ENCODE data around the gene EXOC6B.

Gene EXOC6B

GRCh38 chr2:72678024-72678423 lies 147.8 kb downstream of the EXOC6B start:
- peaks cover 66% of the 10 kb centered on the region for H3K4me1 Mint-ChIP-seq
- H3K27me3 Mint-ChIP-seq (ENCODE audit: low read depth): no peaks in the 10 kb centered on the region
- H3K36me3 Mint-ChIP-seq (ENCODE audit: low read depth): no peaks in the 10 kb centered on the region
- H3K9me3 Mint-ChIP-seq: no peaks in the 10 kb centered on the region
- no peak for TF ChIP-seq CTCF (IDR thresholded peaks at IDR 0.05; ENCODE audit: unreplicated experiment in 3 of 3)
- H3K27ac Mint-ChIP-seq: peak overlapping the region; percentile 84 to 96 (median 92)
- peak overlapping the region in 2 of 3 experiments; percentile 14 to 24 for H3K4me3 Mint-ChIP-seq

GRCh38 chr2:72676341-72677025 lies 149.3 kb downstream of the EXOC6B start:
- no peak for TF ChIP-seq CTCF (IDR thresholded peaks at IDR 0.05; ENCODE audit: unreplicated experiment in 3 of 3)
- Mint-ChIP-seq H3K36me3 (ENCODE audit: low read depth) (peaks cover 5% of the 10 kb centered on the region), H3K27ac (peak overlapping the region; percentile 84 to 96 (median 92)), H3K4me3 (no peak overlapping the region), H3K4me1 (peaks cover 51% of the 10 kb centered on the region), H3K9me3 (no peaks in the 10 kb centered on the region), H3K27me3 (ENCODE audit: low read depth) (no peaks in the 10 kb centered on the region)

GRCh38 chr2:72674982-72675915 lies 150.6 kb downstream of the EXOC6B start:
- no peak for TF ChIP-seq CTCF (IDR thresholded peaks at IDR 0.05; ENCODE audit: unreplicated experiment in 3 of 3)
- Mint-ChIP-seq H3K4me3 (no peak overlapping the region), H3K27me3 (ENCODE audit: low read depth) (no peaks in the 10 kb centered on the region), H3K4me1 (peaks cover 40% of the 10 kb centered on the region), H3K9me3 (no peaks in the 10 kb centered on the region), H3K27ac (peak overlapping the region; percentile 84 to 96 (median 92)), H3K36me3 (ENCODE audit: low read depth) (peaks cover 11% of the 10 kb centered on the region)

GRCh38 chr2:72673279-72673678 lies 152.6 kb downstream of the EXOC6B start:
- H3K4me3 Mint-ChIP-seq: no peak overlapping the region
- peaks cover 5% of the 10 kb centered on the region for H3K9me3 Mint-ChIP-seq
- peaks cover 33% of the 10 kb centered on the region for H3K4me1 Mint-ChIP-seq
- no peak for TF ChIP-seq CTCF (IDR thresholded peaks at IDR 0.05; ENCODE audit: unreplicated experiment in 3 of 3)
- H3K27me3 Mint-ChIP-seq (ENCODE audit: low read depth): no peaks in the 10 kb centered on the region
- H3K27ac Mint-ChIP-seq: no peak overlapping the region
- H3K36me3 Mint-ChIP-seq (ENCODE audit: low read depth): peaks cover 23% of the 10 kb centered on the region

GRCh38 chr2:72669121-72669520 lies 156.7 kb downstream of the EXOC6B start:
- peaks cover 38% of the 10 kb centered on the region for H3K9me3 Mint-ChIP-seq
- H3K27ac Mint-ChIP-seq: no peak overlapping the region
- no peaks in the 10 kb centered on the region for H3K27me3 Mint-ChIP-seq (ENCODE audit: low read depth)
- TF ChIP-seq CTCF (IDR thresholded peaks at IDR 0.05; ENCODE audit: unreplicated experiment in 3 of 3): no peak
- H3K36me3 Mint-ChIP-seq (ENCODE audit: low read depth): peaks cover 59% of the 10 kb centered on the region
- H3K4me3 Mint-ChIP-seq: no peak overlapping the region
- H3K4me1 Mint-ChIP-seq: no peaks in the 10 kb centered on the region
